Calu3 (cell line): Measurements from ENCODE around the gene FMN1. TPM values are rescaled to one million over a fixed set of nuclear protein-coding genes. Genes with fewer than 3 reads are reported as not detected.

Source experiments
- BruUV-seq: library from RNA; stranded (reverse); fragments of 400-500 nt; replicated peaks from 2 replicates; lab custom pipeline; 2021; lab: Mats Ljungman, UMichigan
- CTCF ChIA-PET: fragments of 300-600 bp; sonication (Branson Sonifier 250); formaldehyde crosslinking; loops from one replicate; lab custom pipeline; 2022; ENCODE audit warnings: antibody characterized with exemption; lab: Charles Lee
- DNase-seq: peaks from one replicate; pipeline ENCODE4 v3.0.0; 2022
- H3K27ac Mint-ChIP-seq: one replicate; pipeline ENCODE4 v1.8.0; 2022; ENCODE audit warnings: mixed read lengths; ENCODE audit not compliant: unreplicated experiment
- H3K27me3 Mint-ChIP-seq: one replicate; pipeline ENCODE4 v1.8.0; 2022; ENCODE audit warnings: mixed read lengths; ENCODE audit not compliant: unreplicated experiment
- H3K36me3 Mint-ChIP-seq: one replicate; pipeline ENCODE4 v1.8.0; 2022; ENCODE audit warnings: mild to moderate bottlenecking, moderate library complexity, mixed read lengths; ENCODE audit not compliant: insufficient read depth, unreplicated experiment
- H3K4me1 Mint-ChIP-seq: one replicate; pipeline ENCODE4 v1.8.0; 2022; ENCODE audit warnings: mild to moderate bottlenecking, low read depth, mixed read lengths; ENCODE audit not compliant: unreplicated experiment
- H3K4me3 Mint-ChIP-seq: one replicate; pipeline ENCODE4 v1.8.0; 2022; ENCODE audit warnings: mild to moderate bottlenecking, low read depth, moderate library complexity, mixed read lengths; ENCODE audit not compliant: unreplicated experiment
- H3K9me3 Mint-ChIP-seq: one replicate; pipeline ENCODE4 v1.8.0; 2022; ENCODE audit warnings: low read depth, mixed read lengths; ENCODE audit not compliant: unreplicated experiment
- intact Hi-C: fragments of 100-400 bp; cut with micrococcal nuclease; formaldehyde crosslinking; loops from one replicate; pipeline ENCODE4 v1.10.0; 2022; ENCODE audit not compliant: unreplicated experiment
- total RNA-seq: library from RNA; stranded (reverse); gene quantifications from 2 replicates; pipeline ENCODE4 v1.2.3, GENCODE V29; 2022
- TF ChIP-seq, protein P1 (sequence below): fragments of 200-600 bp; IDR thresholded peaks from one replicate; pipeline ENCODE4 v1.8.0; 2022; ENCODE audit warnings: antibody characterized with exemption; ENCODE audit not compliant: unreplicated experiment

Gene FMN1
- total RNA-seq, 1 experiment from 2014 or later, result 7.1 TPM

DNA sequence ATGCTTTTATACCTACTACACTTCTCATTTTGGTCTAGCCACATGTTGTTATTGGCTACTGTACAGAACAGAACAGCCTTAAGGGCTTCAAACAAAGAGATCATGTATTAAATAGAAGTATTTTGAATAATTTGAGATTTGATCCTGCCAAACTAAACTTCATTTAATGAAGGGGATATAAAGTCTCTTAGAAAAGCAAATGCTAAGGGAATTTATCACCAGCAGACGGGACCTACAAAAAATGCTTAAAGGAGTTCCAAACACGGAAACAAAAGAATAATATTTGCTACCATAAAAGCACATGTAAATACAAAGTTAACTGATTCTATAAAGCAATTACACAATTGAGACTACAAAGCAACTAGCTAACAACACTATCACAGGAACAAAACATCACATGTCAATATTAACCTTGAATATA lies 23.6 kb upstream of the FMN1 start:
- Mint-ChIP-seq H3K4me3 (no peak overlapping the region), H3K27ac (no peak overlapping the region), H3K4me1 (no peaks in the 10 kb centered on the region), H3K27me3 (no peaks in the 10 kb centered on the region), H3K36me3 (no peaks in the 10 kb centered on the region), H3K9me3 (no peaks in the 10 kb centered on the region)
- intact Hi-C loops, result no loop called here
- no peak for DNase-seq
- TF ChIP-seq, protein P1, sequence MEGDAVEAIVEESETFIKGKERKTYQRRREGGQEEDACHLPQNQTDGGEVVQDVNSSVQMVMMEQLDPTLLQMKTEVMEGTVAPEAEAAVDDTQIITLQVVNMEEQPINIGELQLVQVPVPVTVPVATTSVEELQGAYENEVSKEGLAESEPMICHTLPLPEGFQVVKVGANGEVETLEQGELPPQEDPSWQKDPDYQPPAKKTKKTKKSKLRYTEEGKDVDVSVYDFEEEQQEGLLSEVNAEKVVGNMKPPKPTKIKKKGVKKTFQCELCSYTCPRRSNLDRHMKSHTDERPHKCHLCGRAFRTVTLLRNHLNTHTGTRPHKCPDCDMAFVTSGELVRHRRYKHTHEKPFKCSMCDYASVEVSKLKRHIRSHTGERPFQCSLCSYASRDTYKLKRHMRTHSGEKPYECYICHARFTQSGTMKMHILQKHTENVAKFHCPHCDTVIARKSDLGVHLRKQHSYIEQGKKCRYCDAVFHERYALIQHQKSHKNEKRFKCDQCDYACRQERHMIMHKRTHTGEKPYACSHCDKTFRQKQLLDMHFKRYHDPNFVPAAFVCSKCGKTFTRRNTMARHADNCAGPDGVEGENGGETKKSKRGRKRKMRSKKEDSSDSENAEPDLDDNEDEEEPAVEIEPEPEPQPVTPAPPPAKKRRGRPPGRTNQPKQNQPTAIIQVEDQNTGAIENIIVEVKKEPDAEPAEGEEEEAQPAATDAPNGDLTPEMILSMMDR, result no peak
- CTCF ChIA-PET, result no interaction called here
- no TSS peak for BruUV-seq

DNA sequence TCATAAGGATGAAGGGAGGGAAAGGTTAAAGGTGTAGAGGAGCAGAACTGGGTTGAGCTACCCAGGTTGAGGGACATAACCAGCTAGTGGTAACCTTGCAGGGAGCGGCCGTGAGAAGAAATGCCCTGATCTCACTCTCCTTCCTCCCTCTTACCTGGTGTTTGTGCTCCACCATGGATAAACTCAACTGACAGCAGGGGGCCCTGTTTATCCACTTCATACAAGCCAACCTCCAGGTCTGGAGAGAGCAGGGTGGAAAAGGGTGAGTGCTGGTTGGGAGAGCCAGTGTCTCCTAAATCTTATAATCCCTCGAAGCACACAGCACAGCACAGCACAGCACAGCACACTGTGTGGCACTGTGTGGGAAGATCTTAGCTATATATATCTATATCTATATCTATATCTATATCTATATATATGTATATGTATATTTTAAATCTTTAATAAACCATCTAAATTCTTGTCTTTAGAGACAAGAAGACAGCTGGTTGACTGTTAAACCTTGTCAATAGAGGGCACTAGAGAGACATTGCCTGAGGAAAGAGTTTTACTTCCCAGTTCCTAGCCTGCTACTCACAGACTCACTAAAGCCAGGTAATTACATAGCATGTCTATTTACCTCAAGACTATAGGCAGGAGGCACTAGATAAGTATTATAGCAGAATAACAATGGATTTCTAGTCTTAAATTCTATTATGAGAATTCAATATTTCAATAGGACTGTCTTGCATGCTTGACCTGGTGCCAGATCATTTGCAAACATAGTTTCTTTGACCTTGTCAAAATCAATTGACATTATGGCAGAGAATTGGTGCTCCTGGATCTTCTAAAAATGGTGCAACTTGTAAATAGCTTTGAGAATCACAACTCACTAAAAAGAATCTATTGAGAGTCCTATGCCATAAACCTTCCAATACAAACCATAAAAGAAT lies 21.7 kb upstream of the FMN1 start:
- TF ChIP-seq, protein P1, result no peak
- no peak for DNase-seq
- Mint-ChIP-seq H3K27me3 (no peaks in the 10 kb centered on the region), H3K27ac (no peak overlapping the region), H3K9me3 (no peaks in the 10 kb centered on the region), H3K36me3 (no peaks in the 10 kb centered on the region), H3K4me1 (no peaks in the 10 kb centered on the region), H3K4me3 (no peak overlapping the region)
- intact Hi-C loops, result no loop called here
- CTCF ChIA-PET, result no interaction called here
- BruUV-seq, result no TSS peak

DNA sequence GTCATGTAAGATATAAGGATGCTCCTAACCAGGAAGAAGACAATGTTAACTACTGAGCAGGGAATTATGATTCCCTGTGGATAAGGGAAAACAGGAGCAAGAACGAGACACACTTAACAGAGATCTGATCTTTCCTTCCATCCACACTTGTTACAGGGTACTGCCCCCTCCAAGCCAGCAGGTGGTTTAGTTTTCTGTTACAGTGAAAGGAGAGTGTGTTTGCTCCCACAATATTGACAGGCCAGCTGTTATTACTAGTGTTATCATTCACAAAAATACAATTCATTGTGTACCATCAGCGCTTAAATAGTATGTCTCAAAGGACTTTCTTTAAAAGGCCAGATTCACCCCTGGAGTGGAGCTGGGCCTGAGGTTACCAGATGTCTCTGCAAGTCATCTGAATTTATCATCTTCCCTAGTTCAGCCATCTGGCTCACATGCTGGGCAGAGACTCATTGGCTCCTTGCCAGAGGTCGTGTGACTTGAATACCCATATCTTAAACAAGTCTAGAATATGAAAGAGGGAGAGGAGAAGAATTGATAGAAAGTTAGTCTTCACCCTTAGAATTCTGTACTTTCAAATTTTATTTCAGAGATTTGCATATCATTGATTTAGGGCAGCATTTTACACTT lies 16.8 kb upstream of the FMN1 start:
- Mint-ChIP-seq H3K36me3 (no peaks in the 10 kb centered on the region), H3K4me3 (no peak overlapping the region), H3K27me3 (no peaks in the 10 kb centered on the region), H3K4me1 (no peaks in the 10 kb centered on the region), H3K27ac (no peak overlapping the region), H3K9me3 (no peaks in the 10 kb centered on the region)
- no TSS peak for BruUV-seq
- TF ChIP-seq, protein P1, result no peak
- no peak for DNase-seq
- intact Hi-C loops, result no loop called here
- CTCF ChIA-PET, result no interaction called here

DNA sequence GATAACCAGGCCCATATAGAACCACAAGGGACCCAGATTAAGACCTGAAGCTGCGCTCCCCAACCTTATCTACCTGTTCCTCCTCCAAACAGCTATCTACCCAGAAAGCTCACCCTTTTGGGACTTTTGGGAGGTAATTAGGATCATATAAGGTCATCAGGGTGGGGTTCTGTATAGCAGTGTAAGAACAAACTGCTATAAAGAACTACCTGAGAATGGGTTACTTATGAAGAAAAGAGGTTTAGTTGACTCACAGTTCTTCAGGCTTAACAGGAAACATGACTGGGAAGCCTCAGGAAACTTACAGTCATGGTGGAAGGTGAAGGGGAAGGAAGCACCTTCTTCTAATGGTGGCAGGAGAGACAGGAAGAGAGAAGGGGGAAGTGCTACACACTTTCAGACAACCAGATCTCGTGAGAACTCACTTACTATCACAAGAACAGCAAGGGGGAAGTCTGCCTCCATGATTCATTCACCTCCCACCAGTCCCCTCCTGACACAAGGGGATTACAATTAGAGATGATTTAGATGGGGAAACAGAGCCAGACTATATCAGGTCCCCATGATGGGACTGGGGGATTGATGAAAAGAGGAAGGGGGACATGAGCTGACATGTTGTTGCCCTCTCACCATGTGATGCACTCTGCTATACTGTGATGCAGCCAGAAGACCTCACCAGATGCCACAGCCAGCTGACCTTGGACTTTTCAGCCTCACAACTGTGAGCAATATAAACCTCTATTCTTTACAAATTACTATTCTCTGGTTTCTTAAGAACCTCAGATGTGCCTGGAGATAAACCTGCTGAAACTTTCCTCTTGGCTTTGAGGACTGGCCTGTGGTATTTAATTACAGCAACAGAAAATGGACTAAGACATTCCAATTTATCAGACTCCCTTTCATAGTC lies 15.3 kb upstream of the FMN1 start:
- CTCF ChIA-PET, result no interaction called here
- Mint-ChIP-seq H3K27ac (no peak overlapping the region), H3K4me3 (no peak overlapping the region), H3K4me1 (no peaks in the 10 kb centered on the region), H3K36me3 (no peaks in the 10 kb centered on the region), H3K27me3 (no peaks in the 10 kb centered on the region), H3K9me3 (no peaks in the 10 kb centered on the region)
- TF ChIP-seq, protein P1, result no peak
- BruUV-seq, result no TSS peak
- no peak for DNase-seq
- intact Hi-C loops, result no loop called here
